SH-SY5Y (cell line): ENCODE data around the gene CTNNA3.

ENCODE experiments used
- GATA2 ChIP-seq: IDR thresholded peaks from 2 replicates; pipeline ENCODE4 v1.6.1; 2011; ENCODE audit warnings: mild to moderate bottlenecking, low read depth, low read length
- GATA3 ChIP-seq: IDR thresholded peaks from 2 replicates; pipeline ENCODE4 v1.6.1; 2011; ENCODE audit warnings: low read depth, mild to moderate bottlenecking, low read length, moderate library complexity

- TF ChIP-seq GATA2 (no peak), GATA3 (no peak)
Measured at GRCh38 chr10:66292456-66292855, 1403.5 kb downstream of the CTNNA3 start.
